Renal cortex interstitium (tissue), 11 donors: Measurements from ENCODE around the gene NR1H2. TPM values are rescaled to one million over a fixed set of nuclear protein-coding genes. Genes with fewer than 3 reads are reported as not detected.
"Not testable (repeated sequence)": the region's sequence is repeated elsewhere in the genome, so short reads cannot be mapped to it uniquely, and the experiment has no call there.

Source experiments
- DNase-seq, 11 donors: peaks; one replicate each; pipeline ENCODE4 v3.0.0-alpha.2; 2013; ENCODE audit warnings: low read depth in 9 of 11, low spot score in 4 of 11; ENCODE audit errors: extremely low read depth in 1 of 11
- polyA plus RNA-seq, 3 donors: library from polyadenylated mRNA; unstranded; fragments of 120-200 nt; gene quantifications; one replicate each; pipeline ENCODE4 v1.2.1, GENCODE V29; 2013; ENCODE audit not compliant: insufficient read length in 3 of 3

The NR1H2 gene
- polyA plus RNA-seq, 3 donors = 25.0 to 43.5 (median 38.5) TPM

GRCh38 chr19:50387176-50387867, 11.1 kb downstream of the NR1H2 start:
- DNase-seq = no peak

- DNase-seq = no peak
Observed at GRCh38 chr19:50387868-50388245, 11.6 kb downstream of the NR1H2 start.

- not testable (repeated sequence) for DNase-seq
Observed at GRCh38 chr19:50390295-50390694, 14.0 kb downstream of the NR1H2 start.

- not testable (repeated sequence) for DNase-seq
Observed at GRCh38 chr19:50390952-50391351, 14.7 kb downstream of the NR1H2 start.

- no peak for DNase-seq
Observed at GRCh38 chr19:50392759-50393158, 16.5 kb downstream of the NR1H2 start.

GRCh38 chr19:50393589-50393988, 17.3 kb downstream of the NR1H2 start:
- DNase-seq = no peak

GRCh38 chr19:50394017-50394416, 17.8 kb downstream of the NR1H2 start:
- no peak for DNase-seq

- DNase-seq = no peak
Observed at GRCh38 chr19:50398675-50399367, 22.6 kb downstream of the NR1H2 start.

- no peak for DNase-seq
Observed at GRCh38 chr19:50399368-50399745, 23.1 kb downstream of the NR1H2 start.

- DNase-seq = no peak
Observed at GRCh38 chr19:50401605-50402450, 25.6 kb downstream of the NR1H2 start.

- DNase-seq = no peak
Observed at GRCh38 chr19:50402544-50403301, 26.5 kb downstream of the NR1H2 start.

GRCh38 chr19:50406156-50406820, 30.0 kb downstream of the NR1H2 start:
- no peak for DNase-seq

GRCh38 chr19:50406829-50407228, 30.6 kb downstream of the NR1H2 start:
- no peak for DNase-seq

- no peak for DNase-seq
Observed at GRCh38 chr19:50409347-50409746, 33.1 kb downstream of the NR1H2 start.

GRCh38 chr19:50410109-50410508, 33.9 kb downstream of the NR1H2 start:
- DNase-seq = no peak

GRCh38 chr19:50412419-50412818, 36.2 kb downstream of the NR1H2 start:
- DNase-seq = no peak

GRCh38 chr19:50413096-50413495, 36.8 kb downstream of the NR1H2 start:
- DNase-seq = no peak

GRCh38 chr19:50413531-50413930, 37.3 kb downstream of the NR1H2 start:
- no peak for DNase-seq
